Erythroblast (primary cell): ENCODE results near the gene TRPM7.

Experiments
- GATA1 ChIP-seq: IDR thresholded peaks from 2 replicates; pipeline ENCODE4 v1.6.1; 2011; ENCODE audit warnings: low read depth, mild to moderate bottlenecking, control low read depth, low read length, moderate library complexity
- POLR2A ChIP-seq: IDR thresholded peaks from 2 replicates; pipeline ENCODE4 v1.6.1; 2011; ENCODE audit warnings: mild to moderate bottlenecking, low read length

GRCh38 chr15:50685976-50686468 is 575 bp downstream of the TRPM7 start:
- TF ChIP-seq POLR2A: no peak
- peak; percentile 40 for TF ChIP-seq GATA1
